ENCODE measurements around the gene CAPN10. TPM values are rescaled to one million over a fixed set of nuclear protein-coding genes. Genes with fewer than 3 reads are reported as not detected.
A peak's percentile ranks its signal among the peaks of the same experiment; 100 is the strongest.
"Not testable (repeated sequence)": the region's sequence is repeated elsewhere in the genome, so short reads cannot be mapped to it uniquely, and the experiment has no call there.

Gene CAPN10
- polyA plus RNA-seq (2012; ENCODE audit: insufficient read depth, insufficient read length, low read depth) = 80.2 TPM

- H3K4me3 ChIP-seq (ENCODE audit: low read depth, low read length) = peak within 1 kb of the TSS; percentile 99
- no peaks in the 10 kb centered on the region for H3K9me3 ChIP-seq
- no peaks in the 10 kb centered on the region for H3K27me3 ChIP-seq
- no peaks in the 10 kb centered on the region for H3K4me1 ChIP-seq
- no peak for TF ChIP-seq CTCF (IDR thresholded peaks at IDR 0.05; ENCODE audit: low read depth, low read length)
- no peaks in the 10 kb centered on the region for H3K36me3 ChIP-seq
- peak; percentile 99 for DNase-seq
Measured at GRCh38 chr2:240586198-240586918, at the start of gene CAPN10. TSS of gene CAPN10 (plus strand) at chr2:240586734. CDS start at chr2:240586912, 178 bp downstream.

- Histone ChIP-seq H3K4me1 (no peaks in the 10 kb centered on the region), H3K36me3 (peaks cover 5% of the 10 kb centered on the region)
- no peak for DNase-seq
Measured at GRCh38 chr2:240538031-240538780, 48.3 kb upstream of the CAPN10 start.

GRCh38 chr2:240539101-240539500 is 47.4 kb upstream of the CAPN10 start:
- H3K4me1 ChIP-seq; H3K4me3 ChIP-seq (ENCODE audit: low read depth, low read length); H3K36me3 ChIP-seq; DNase-seq; H3K27me3 ChIP-seq; H3K9me3 ChIP-seq: not testable (repeated sequence)

More at GRCh38 chr2:240538031-240538780, 48.3 kb upstream of the CAPN10 start:
- H3K9me3 ChIP-seq = peaks cover 3% of the 10 kb centered on the region; the same call in 1 of the 2 replicates
- H3K4me3 ChIP-seq (ENCODE audit: low read depth, low read length) = no peak overlapping the region
- no peaks in the 10 kb centered on the region for H3K27me3 ChIP-seq
- no peak for TF ChIP-seq CTCF (IDR thresholded peaks at IDR 0.05; ENCODE audit: low read depth, low read length)

- no peak for DNase-seq
- no peaks in the 10 kb centered on the region for H3K27me3 ChIP-seq
- TF ChIP-seq CTCF (IDR thresholded peaks at IDR 0.05; ENCODE audit: low read depth, low read length) = no peak
- H3K4me1 ChIP-seq = no peaks in the 10 kb centered on the region
- H3K4me3 ChIP-seq (ENCODE audit: low read depth, low read length) = no peak overlapping the region
- H3K36me3 ChIP-seq = peaks cover 5% of the 10 kb centered on the region
- H3K9me3 ChIP-seq = peaks cover 3% of the 10 kb centered on the region; the same call in 1 of the 2 replicates
Measured at GRCh38 chr2:240539906-240540305, 46.6 kb upstream of the CAPN10 start.

- Histone ChIP-seq H3K9me3 (no peaks in the 10 kb centered on the region; the same call in 1 of the 2 replicates), H3K4me1 (no peaks in the 10 kb centered on the region), H3K4me3 (ENCODE audit: low read depth, low read length) (no peak overlapping the region), H3K27me3 (no peaks in the 10 kb centered on the region), H3K36me3 (peaks cover 12% of the 10 kb centered on the region)
- no peak for DNase-seq
- no peak for TF ChIP-seq CTCF (IDR thresholded peaks at IDR 0.05; ENCODE audit: low read depth, low read length)
Measured at GRCh38 chr2:240551288-240551687, 35.2 kb upstream of the CAPN10 start.

GRCh38 chr2:240551811-240552210 is 34.7 kb upstream of the CAPN10 start:
- Histone ChIP-seq H3K4me1 (no peaks in the 10 kb centered on the region), H3K36me3 (peaks cover 12% of the 10 kb centered on the region), H3K4me3 (ENCODE audit: low read depth, low read length) (no peak overlapping the region), H3K9me3 (no peaks in the 10 kb centered on the region; the same call in 1 of the 2 replicates), H3K27me3 (no peaks in the 10 kb centered on the region)
- no peak for TF ChIP-seq CTCF (IDR thresholded peaks at IDR 0.05; ENCODE audit: low read depth, low read length)
- DNase-seq = no peak

Data from BE2C (cell line).